Measurements from ENCODE around the gene GRAMD1A.
"Not testable (repeated sequence)": the region's sequence is repeated elsewhere in the genome, so short reads cannot be mapped to it uniquely, and the experiment has no call there.

Gene GRAMD1A

DNA sequence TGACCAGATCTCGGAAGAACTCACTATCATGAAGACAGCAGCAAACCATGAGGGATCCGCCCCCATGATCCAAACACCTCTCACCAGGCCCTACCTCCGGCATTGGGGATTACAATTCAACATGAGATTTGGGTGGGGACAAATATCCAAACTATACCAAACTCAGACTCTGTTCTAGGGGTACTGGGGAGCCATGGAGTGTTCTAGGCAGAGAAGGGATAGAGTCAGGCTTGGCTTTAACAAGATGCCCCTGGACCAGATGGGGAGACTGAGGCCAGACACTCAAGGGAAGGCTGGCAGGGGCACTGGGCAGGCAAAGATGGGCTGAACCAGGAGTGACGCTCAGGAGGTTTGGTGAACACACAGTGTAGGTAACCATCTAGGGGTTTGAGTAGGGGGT lies 18.3 kb downstream of the GRAMD1A start:
- Histone ChIP-seq H3K4me1 (ENCODE audit: control insufficient read depth, insufficient read depth, low read length) (peaks cover 6% of the 10 kb centered on the region), H3K9me3 (ENCODE audit: control insufficient read depth, low read length) (no peaks in the 10 kb centered on the region), H3K36me3 (ENCODE audit: control insufficient read depth, insufficient read depth, low read length) (peaks cover 6% of the 10 kb centered on the region)

DNA sequence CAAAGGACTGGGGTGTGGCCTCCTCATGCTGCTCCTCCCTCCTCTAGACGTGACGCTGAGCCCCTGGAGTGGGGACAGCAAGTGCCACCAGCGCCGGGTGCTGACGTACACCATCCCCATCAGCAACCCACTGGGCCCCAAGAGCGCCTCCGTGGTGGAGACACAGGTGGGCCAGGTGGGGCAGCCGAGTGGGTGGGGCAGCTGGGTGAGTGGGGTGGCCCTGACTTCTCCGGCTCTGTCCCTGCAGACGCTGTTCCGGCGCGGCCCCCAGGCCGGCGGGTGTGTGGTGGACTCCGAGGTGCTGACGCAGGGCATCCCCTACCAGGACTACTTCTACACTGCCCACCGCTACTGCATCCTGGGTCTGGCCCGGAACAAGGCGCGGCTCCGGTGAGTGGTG lies 19.0 kb downstream of the GRAMD1A start:
- peaks cover 6% of the 10 kb centered on the region for H3K36me3 ChIP-seq (ENCODE audit: control insufficient read depth, insufficient read depth, low read length)
- no peaks in the 10 kb centered on the region for H3K27me3 ChIP-seq (ENCODE audit: control insufficient read depth, insufficient read depth, low read length)
- H3K4me3 ChIP-seq (ENCODE audit: low read length) = no peak overlapping the region
- H3K9me3 ChIP-seq (ENCODE audit: control insufficient read depth, low read length) = no peaks in the 10 kb centered on the region
- no peak overlapping the region for H3K9ac ChIP-seq (ENCODE audit: low read length)
- H3K4me1 ChIP-seq (ENCODE audit: control insufficient read depth, insufficient read depth, low read length) = peaks cover 2% of the 10 kb centered on the region

More for the DNA sequence above, 18.3 kb downstream of the GRAMD1A start:
- H3K4me3 ChIP-seq (ENCODE audit: low read length) = no peak overlapping the region
- no peaks in the 10 kb centered on the region for H3K27me3 ChIP-seq (ENCODE audit: control insufficient read depth, insufficient read depth, low read length)
- no peak overlapping the region for H3K9ac ChIP-seq (ENCODE audit: low read length)

DNA sequence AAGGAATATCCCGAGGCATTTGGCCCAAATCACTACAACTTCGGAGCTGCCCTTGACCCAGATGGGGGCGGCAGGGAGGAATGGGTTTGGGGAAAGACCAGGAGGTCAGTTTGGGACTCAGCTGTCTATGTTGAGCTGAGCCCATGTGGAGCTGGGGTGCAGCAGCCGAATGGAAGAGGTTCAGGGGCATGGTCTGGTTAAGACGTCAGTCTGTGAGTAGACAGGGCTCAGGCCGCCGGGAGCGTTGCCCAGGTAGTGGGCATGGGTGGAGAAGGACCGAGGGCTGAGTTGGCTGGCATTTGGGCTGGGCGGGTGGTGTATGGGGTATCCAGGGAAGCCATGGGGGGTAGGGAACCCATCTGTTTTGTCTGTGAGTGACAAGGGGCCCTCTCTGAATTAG lies 20.9 kb downstream of the GRAMD1A start:
- H3K4me3 ChIP-seq (ENCODE audit: low read length) = no peak overlapping the region
- H3K36me3 ChIP-seq (ENCODE audit: control insufficient read depth, insufficient read depth, low read length) = peaks cover 6% of the 10 kb centered on the region
- no peaks in the 10 kb centered on the region for H3K27me3 ChIP-seq (ENCODE audit: control insufficient read depth, insufficient read depth, low read length)
- H3K9me3 ChIP-seq (ENCODE audit: control insufficient read depth, low read length) = no peaks in the 10 kb centered on the region
- no peak overlapping the region for H3K9ac ChIP-seq (ENCODE audit: low read length)
- H3K4me1 ChIP-seq (ENCODE audit: control insufficient read depth, insufficient read depth, low read length) = no peaks in the 10 kb centered on the region

DNA sequence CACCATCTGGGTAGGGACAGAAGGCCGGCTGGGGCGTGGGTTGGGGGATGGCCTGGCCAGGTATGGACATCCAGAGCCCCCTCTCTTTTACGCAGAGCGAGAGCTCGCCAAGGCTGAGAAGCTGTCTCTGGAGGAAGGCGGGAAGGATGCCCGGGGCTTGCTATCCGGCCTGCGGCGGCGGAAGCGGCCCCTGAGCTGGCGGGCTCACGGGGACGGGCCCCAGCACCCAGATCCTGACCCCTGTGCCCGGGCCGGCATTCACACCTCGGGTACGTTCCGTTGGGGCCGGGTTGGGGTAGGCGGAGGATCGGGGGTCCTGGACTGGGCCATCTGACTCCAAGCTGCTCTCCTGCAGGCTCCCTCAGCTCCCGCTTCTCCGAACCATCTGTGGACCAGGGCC lies 21.5 kb downstream of the GRAMD1A start:
- peaks cover 6% of the 10 kb centered on the region for H3K36me3 ChIP-seq (ENCODE audit: control insufficient read depth, insufficient read depth, low read length)
- no peaks in the 10 kb centered on the region for H3K9me3 ChIP-seq (ENCODE audit: control insufficient read depth, low read length)
- H3K4me1 ChIP-seq (ENCODE audit: control insufficient read depth, insufficient read depth, low read length) = no peaks in the 10 kb centered on the region
- H3K9ac ChIP-seq (ENCODE audit: low read length) = no peak overlapping the region
- H3K4me3 ChIP-seq (ENCODE audit: low read length) = no peak overlapping the region
- H3K27me3 ChIP-seq (ENCODE audit: control insufficient read depth, insufficient read depth, low read length) = no peaks in the 10 kb centered on the region

DNA sequence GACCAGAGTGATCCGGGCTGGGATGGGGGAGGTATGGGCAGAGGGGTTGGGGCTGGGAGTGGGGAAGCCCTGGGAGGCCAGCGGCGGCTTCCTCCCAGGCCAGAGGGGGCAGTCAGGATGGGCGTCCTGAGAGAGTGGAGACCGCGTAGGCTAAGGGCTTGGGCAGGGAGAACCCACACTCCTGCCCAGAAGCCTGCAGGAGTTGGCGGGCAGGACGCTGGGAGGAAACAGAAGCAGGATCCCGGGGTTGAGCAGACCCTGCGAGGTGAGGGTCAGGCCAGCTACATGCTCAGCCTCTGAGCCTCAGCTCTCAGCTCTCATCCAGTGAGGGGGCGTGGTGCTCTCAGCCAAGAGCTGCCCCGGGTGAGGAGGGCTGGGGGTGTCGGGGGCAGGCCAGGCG lies 22.3 kb downstream of the GRAMD1A start:
- no peaks in the 10 kb centered on the region for H3K9me3 ChIP-seq (ENCODE audit: control insufficient read depth, low read length)
- peaks cover 6% of the 10 kb centered on the region for H3K36me3 ChIP-seq (ENCODE audit: control insufficient read depth, insufficient read depth, low read length)
- no peak overlapping the region for H3K9ac ChIP-seq (ENCODE audit: low read length)
- no peak overlapping the region for H3K4me3 ChIP-seq (ENCODE audit: low read length)
- H3K27me3 ChIP-seq (ENCODE audit: control insufficient read depth, insufficient read depth, low read length) = no peaks in the 10 kb centered on the region
- no peaks in the 10 kb centered on the region for H3K4me1 ChIP-seq (ENCODE audit: control insufficient read depth, insufficient read depth, low read length)

DNA sequence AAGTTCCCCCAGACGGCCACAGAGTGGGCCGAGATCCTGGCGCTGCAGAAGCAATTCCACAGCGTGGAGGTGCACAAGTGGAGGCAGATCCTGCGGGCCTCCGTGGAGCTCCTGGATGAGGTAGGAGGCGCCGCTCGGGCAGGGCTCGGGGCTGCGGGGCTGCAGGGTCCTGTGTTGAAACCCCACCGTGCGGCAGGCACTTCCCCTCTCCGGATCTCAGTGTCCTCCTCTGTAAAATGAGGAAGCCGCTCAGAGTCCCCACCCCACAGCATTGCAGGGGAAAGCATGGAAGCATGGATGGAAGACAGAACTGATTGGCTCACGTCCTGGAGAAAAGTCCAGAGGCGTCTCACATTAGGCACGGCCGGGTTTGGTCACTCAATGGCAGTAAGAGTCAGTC lies 23.3 kb downstream of the GRAMD1A start:
- Histone ChIP-seq H3K27me3 (ENCODE audit: control insufficient read depth, insufficient read depth, low read length) (no peaks in the 10 kb centered on the region), H3K9me3 (ENCODE audit: control insufficient read depth, low read length) (no peaks in the 10 kb centered on the region), H3K4me3 (ENCODE audit: low read length) (no peak overlapping the region), H3K4me1 (ENCODE audit: control insufficient read depth, insufficient read depth, low read length) (no peaks in the 10 kb centered on the region), H3K36me3 (ENCODE audit: control insufficient read depth, insufficient read depth, low read length) (peaks cover 6% of the 10 kb centered on the region), H3K9ac (ENCODE audit: low read length) (no peak overlapping the region)

DNA sequence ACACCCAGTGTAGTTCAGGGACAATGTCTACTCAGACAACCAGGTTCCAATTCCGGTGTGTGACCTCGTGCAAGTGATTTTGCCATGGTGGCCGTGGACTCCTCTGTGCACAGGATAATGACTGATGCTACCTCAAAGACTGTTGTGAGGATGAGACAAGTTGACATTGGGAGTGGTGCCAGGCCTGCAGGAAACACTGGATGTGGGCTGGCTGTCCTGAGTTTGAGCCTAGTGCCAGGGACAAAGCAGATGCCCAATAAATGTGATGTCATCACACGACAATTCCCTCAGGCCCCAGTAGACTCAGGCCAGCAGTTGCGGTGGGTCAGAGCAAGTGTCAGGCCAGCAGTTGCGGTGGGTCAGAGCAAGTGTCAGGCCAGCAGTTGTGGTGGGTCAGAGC lies 24.0 kb downstream of the GRAMD1A start:
- Histone ChIP-seq H3K9me3 (ENCODE audit: control insufficient read depth, low read length) (no peaks in the 10 kb centered on the region), H3K4me3 (ENCODE audit: low read length) (no peak overlapping the region), H3K4me1 (ENCODE audit: control insufficient read depth, insufficient read depth, low read length) (no peaks in the 10 kb centered on the region), H3K27me3 (ENCODE audit: control insufficient read depth, insufficient read depth, low read length) (no peaks in the 10 kb centered on the region), H3K36me3 (ENCODE audit: control insufficient read depth, insufficient read depth, low read length) (peaks cover 6% of the 10 kb centered on the region), H3K9ac (ENCODE audit: low read length) (no peak overlapping the region)

DNA sequence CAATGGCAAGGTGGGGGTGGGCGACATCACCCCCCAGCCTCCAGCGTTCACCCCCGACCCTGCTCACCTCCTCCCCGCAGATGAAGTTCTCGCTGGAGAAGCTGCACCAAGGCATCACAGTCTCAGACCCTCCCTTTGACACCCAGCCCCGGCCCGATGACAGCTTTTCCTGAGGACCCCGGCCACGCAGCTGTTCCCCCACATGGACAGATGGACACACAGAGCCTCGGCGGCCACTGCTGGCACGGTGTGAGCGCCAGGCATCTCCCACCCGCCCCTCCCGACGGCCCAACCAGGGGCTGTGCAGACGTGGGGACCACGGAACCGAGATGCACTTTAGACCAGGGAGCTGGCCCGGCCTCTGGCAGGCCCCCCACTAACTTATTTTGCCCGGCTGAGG lies 25.8 kb downstream of the GRAMD1A start:
- Histone ChIP-seq H3K36me3 (ENCODE audit: control insufficient read depth, insufficient read depth, low read length) (no peaks in the 10 kb centered on the region), H3K9me3 (ENCODE audit: control insufficient read depth, low read length) (no peaks in the 10 kb centered on the region), H3K4me3 (ENCODE audit: low read length) (no peak overlapping the region), H3K4me1 (ENCODE audit: control insufficient read depth, insufficient read depth, low read length) (peaks cover 6% of the 10 kb centered on the region), H3K9ac (ENCODE audit: low read length) (no peak overlapping the region), H3K27me3 (ENCODE audit: control insufficient read depth, insufficient read depth, low read length) (peaks cover 4% of the 10 kb centered on the region)

DNA sequence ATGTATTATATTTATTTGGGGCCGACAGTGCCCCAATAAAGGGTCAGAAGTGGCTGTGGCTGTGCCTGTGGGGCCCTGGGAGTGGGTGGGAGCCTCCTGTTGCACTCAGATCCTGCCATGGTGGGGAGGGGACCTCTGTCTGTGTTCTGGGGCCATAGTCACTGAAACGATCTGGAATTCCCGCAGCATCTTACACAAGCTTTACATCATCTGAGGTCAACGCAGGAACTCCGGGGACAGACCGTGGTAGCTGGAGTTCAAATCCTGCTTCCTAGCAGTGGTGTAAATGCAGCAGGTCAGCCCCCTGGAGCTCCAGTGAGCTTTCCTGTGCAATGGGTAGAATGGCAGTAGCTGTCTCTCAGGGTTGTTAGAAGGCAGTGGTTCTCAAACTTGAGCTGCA lies 26.3 kb downstream of the GRAMD1A start:
- Histone ChIP-seq H3K4me1 (ENCODE audit: control insufficient read depth, insufficient read depth, low read length) (peaks cover 6% of the 10 kb centered on the region), H3K9ac (ENCODE audit: low read length) (no peak overlapping the region), H3K27me3 (ENCODE audit: control insufficient read depth, insufficient read depth, low read length) (peaks cover 9% of the 10 kb centered on the region), H3K4me3 (ENCODE audit: low read length) (no peak overlapping the region), H3K9me3 (ENCODE audit: control insufficient read depth, low read length) (no peaks in the 10 kb centered on the region), H3K36me3 (ENCODE audit: control insufficient read depth, insufficient read depth, low read length) (no peaks in the 10 kb centered on the region)

DNA sequence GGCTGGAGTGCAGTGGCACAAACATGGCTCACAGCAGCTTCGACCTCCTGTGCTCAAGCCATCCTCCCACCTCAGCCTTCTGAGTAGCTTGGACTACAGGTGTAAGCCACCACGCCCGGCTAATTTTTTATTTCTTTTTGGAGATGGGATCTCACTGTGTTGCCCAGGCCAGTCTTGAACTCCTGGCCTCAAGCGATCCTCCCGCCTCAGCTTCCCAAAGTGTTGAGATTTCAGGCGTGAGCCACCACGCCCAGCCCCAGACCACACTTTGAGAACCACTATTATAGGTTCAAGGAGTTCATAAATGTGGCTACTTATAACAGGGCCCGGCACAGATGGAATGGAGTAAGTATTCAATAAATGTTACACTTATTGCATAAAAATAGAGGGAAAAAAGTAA lies 26.9 kb downstream of the GRAMD1A start:
- Histone ChIP-seq H3K4me1 (ENCODE audit: control insufficient read depth, insufficient read depth, low read length) (peaks cover 6% of the 10 kb centered on the region), H3K9ac (ENCODE audit: low read length) (no peak overlapping the region), H3K4me3 (ENCODE audit: low read length) (no peak overlapping the region), H3K9me3 (ENCODE audit: control insufficient read depth, low read length) (no peaks in the 10 kb centered on the region), H3K27me3 (ENCODE audit: control insufficient read depth, insufficient read depth, low read length) (peaks cover 15% of the 10 kb centered on the region), H3K36me3 (ENCODE audit: control insufficient read depth, insufficient read depth, low read length) (no peaks in the 10 kb centered on the region)

DNA sequence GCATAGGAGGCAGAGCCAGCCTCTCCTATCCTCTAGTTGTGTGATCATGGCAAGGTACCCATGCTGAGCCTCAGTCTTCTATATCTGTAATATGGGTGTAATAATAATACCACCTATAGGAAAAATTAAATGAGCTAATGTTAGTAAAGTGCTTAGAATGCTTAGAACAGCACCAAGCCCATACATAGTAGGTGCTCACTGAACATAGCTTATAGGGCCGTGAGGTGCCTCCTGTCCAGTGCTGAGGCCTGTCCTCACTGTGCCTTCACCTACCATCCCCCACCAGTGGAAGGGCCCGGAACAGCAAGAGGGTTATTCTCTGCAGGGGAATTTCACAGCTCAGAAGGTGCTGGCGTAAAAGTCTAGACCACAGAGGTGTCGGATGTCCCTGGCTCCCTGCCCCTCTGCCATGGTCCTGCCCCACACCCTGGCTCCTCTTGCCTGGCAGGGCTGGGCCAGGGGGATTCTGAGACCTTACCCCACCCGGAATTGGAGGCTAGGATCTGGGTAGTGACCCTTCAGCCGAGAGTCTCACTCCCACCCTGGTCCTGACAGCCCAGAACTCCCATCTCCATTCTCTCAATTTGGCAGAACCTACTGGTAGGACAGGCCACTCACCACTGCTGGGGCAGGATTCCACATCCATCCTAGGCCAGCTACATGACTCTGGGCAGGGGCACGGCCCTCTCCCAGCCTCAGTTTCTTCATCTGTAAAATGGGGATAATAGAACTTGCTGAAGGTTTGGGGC lies 27.9 kb downstream of the GRAMD1A start:
- Histone ChIP-seq H3K36me3 (ENCODE audit: control insufficient read depth, insufficient read depth, low read length) (no peaks in the 10 kb centered on the region), H3K4me1 (ENCODE audit: control insufficient read depth, insufficient read depth, low read length) (peaks cover 6% of the 10 kb centered on the region), H3K9ac (ENCODE audit: low read length) (no peak overlapping the region), H3K4me3 (ENCODE audit: low read length) (no peak overlapping the region), H3K9me3 (ENCODE audit: control insufficient read depth, low read length) (no peaks in the 10 kb centered on the region), H3K27me3 (ENCODE audit: control insufficient read depth, insufficient read depth, low read length) (peaks cover 21% of the 10 kb centered on the region)

DNA sequence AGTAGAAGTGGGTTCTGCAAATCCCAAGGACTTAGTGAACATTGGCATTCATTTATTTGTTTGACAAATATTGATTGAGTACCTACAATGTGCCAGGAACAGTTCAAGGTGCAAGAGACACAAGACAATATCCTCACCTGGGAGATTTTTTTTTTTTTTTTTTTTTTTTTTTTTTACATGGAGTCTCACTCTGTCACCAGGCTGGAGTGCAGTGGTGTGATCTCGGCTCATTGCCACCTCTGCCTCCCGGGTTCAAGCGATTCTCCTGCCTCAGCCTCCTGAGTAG lies 28.4 kb downstream of the GRAMD1A start:
- not testable (repeated sequence) for H3K36me3 ChIP-seq (ENCODE audit: control insufficient read depth, insufficient read depth, low read length); H3K4me3 ChIP-seq (ENCODE audit: low read length); H3K9ac ChIP-seq (ENCODE audit: low read length); H3K9me3 ChIP-seq (ENCODE audit: control insufficient read depth, low read length); H3K4me1 ChIP-seq (ENCODE audit: control insufficient read depth, insufficient read depth, low read length)
- H3K27me3 ChIP-seq (ENCODE audit: control insufficient read depth, insufficient read depth, low read length) = peaks cover 21% of the 10 kb centered on the region

DNA sequence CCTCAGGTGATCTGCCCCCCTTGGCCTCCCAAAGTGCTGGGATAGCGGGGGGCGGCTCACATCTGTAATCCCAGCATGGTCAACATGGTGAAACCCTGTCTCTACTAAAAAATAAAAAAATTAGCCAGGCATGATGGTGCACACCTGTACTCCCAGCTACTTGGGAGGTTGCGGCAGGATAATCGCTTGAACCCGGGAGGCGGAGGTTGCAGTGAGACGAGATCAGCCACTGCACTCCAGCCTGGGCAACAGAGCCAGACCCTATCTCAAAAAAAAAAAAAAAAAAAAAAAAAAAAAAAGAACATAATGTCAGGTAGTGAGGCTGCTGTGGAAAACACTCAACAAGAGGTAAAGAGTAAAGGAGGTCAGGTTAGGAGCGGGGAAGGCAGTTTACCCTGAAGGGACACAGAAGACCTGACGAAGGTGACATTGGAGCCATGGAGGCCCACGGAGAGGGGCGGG lies 29.2 kb downstream of the GRAMD1A start:
- not testable (repeated sequence) for H3K4me3 ChIP-seq (ENCODE audit: low read length); H3K9ac ChIP-seq (ENCODE audit: low read length); H3K4me1 ChIP-seq (ENCODE audit: control insufficient read depth, insufficient read depth, low read length); H3K9me3 ChIP-seq (ENCODE audit: control insufficient read depth, low read length); H3K36me3 ChIP-seq (ENCODE audit: control insufficient read depth, insufficient read depth, low read length)
- peaks cover 21% of the 10 kb centered on the region for H3K27me3 ChIP-seq (ENCODE audit: control insufficient read depth, insufficient read depth, low read length)
